NCI-H1417 (cell line): ENCODE data around the gene GABBR2.

ENCODE experiments used
- DNase-seq, 3 experiments: peaks; one replicate each; lab custom pipeline; 2025; lab: John Stamatoyannopoulos, UW

GABBR2 gene

DNA sequence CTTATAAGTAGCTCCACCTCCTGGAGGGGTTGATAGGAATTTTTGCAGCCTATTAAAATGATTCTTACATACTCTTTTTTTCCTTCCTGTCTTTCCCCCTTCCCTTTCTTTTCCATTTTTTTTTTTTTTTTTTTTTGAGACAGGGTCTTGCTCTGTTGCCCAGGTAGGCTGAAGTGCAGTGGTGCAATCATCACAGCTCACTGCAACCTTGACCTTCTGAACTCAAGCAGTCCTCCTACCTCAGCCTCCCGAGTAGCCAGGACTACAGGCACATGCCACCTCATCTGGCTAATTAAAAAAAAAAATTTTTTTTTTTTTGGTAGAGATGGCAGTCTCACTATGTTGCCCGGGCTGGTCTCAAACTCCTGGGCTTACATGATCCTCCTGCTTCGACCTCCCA lies 448.9 kb downstream of the GABBR2 start:
- no peak for DNase-seq

DNA sequence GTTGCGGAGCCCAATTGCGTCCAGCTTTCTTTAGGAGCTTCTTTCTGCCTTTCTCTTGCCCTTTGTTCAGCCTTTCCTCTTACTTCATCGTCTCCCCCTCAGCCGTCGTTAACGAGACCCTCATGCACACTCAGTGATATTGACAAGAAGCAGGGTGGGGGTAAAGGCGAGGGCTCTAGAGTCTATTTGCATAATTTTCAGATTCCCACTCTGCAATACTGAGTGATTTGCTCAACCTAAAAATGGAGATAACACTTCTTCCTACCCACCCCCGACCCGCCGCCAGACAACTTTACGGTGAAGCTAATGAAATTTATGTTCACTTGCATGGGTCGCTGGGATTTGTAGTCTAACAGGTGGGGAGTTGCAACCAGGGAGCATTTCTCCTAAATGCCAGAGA lies 452.0 kb downstream of the GABBR2 start:
- peak; percentile 40 to 72 (median 53) for DNase-seq

DNA sequence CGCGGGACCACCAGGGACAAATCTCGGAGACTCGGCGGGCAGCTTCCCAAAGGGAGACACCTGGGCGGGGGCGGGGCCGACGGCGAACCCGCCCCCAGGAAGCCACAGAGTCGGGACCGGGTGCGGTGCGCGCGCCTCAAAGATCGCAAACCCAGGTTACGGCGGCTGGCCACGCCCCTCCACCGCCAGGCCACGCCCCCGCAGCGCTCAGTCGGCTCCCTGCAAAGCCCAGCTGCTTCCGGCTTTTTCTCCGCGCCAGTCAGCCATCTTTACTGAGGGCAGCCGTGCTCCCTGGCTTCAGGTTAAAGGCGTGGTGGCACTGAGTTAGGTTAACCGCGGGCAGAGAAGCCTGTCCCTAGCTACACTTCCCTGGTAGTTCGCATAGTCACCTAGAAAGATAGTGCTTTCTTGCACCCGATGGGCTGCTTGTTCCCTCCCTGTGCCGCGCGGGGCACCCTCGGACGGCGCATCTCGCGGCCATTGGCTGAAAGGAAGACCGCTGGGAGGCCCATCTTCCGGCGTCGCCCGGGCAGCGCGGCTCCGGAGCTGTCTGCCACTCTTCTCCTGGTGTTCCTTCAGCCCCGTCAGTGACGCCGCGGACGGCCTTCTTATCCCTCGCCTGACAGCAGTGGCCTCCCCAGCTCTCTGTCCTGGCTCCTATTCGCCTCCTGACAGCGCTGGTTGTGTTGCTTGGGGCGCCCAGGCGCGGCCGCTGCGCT lies 453.0 kb downstream of the GABBR2 start, which contains the start of gene TBC1D2:
TSS of gene TBC1D2 (minus strand) at position 72 of the 719 bp plus-strand sequence. CDS start 108 bp downstream, outside the sequence.
- DNase-seq: peak; percentile 90 to 99 (median 99)

DNA sequence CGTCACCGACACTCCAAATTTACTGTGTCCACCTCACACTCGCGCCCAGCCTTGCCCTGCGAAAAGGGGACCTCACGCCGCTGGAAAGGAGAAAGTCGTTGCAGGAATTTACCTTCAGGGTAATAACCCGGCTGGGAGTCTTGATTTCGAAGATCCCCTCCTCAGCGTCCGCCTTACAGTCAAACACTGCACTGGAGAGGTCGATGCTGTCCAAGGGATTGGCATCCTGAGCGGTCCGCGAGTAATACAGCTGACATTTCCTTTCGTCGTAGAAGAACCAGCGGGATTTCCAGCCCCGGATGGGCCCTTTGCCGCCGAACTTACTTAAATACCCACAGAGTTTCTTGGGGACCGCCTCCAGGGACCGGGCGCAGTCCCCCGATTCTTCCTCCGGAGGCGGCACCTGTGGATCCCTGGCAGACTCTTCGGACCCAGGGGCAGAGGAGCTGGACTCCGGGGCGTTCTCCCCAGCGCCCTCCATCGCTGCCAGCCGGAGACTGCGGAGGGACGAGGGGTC lies 453.6 kb downstream of the GABBR2 start:
- no peak for DNase-seq

DNA sequence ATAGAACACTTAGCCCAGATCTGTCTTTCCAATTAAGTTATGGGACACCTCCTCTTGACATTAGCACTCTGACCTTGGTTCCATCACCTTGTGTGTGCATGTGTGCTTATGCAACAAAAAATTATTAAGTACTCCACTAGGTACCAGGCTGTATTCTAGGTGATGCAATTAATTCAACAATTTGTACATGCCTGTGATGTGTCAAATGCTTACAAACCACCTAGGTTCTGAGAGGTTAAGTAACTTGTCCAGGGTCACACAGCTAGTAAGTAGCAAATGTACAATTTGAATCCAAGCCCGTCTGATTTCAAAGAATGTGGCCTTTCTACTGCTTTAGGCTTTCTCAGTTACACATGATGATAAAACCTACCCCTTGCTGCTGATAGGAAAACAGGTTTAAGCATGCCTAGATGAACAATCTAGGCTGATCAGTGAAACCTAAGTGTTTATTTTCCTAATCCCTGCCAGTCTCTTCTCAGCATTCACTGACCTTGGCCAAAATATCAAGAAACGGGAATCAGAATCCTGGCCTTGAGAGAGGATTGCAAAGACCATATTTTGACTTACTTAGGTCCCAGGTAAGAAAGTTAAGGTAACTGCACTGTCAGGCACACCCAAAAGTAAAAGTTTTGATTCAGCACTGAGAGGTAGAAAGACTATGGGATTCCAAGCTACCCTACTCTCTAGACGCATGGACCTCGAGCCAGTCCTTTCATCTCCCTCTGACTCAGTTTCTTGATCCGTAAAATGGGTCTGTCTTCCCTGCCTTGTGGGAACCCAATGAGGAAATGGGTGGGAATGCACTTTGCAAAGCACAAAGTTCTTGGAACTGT lies 454.3 kb downstream of the GABBR2 start:
- no peak for DNase-seq

DNA sequence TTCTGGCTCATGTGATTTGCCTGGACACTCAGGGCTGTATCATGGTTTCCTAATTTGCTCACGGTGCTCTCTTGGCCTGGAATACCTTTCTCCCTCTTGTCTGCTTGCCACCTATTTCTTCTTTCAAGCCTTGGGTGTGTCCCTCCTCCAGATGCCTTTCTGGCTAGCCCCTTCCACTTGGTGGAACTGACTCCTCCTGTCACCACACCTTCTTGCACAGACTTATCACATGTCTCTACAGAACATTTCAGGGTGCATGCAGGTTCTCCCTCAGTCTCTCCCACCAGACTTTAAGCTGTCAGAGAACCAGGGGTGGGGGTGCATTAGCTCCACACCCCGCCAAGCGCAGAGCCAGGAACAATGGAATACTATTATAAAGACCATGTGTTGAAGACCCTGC lies 455.2 kb downstream of the GABBR2 start:
- DNase-seq: no peak

DNA sequence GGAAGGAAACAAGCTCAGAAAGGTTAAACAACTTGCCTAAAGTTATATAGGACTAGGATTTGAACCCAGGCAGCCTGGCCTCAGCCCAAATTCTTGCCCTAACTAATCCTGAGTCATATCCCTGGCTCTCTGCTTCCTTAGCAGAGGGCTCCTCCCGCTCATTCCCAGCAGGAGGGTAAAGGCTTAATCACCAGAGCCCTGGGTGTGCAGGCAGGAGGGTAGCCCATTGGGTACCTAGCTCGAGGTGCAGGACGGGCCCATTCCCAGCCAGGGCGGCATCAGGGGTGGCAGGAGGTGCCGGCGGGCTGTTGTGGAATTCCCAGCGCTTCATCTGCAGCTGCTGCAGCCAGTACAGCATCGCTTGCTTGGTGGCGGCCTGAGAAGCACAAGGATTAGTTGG lies 457.2 kb downstream of the GABBR2 start:
- DNase-seq: no peak

DNA sequence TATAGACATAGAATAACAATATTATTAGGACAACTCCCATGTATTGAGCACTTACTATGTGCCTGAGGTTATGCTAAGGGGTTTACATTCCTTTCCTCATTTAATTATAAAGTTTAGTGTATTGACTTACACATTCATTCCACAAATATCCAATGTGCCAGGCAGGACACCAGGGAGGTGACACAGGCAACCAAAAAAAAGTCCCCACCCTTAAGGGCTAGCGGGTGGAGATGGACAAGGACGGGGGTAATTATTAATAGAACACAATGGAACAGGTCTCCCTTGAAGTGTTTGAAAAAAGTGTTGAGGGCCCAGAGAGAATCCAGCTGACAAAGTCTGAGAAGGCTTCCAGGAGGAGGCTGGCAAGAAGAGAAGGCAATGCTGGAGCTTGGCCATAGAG lies 459.0 kb downstream of the GABBR2 start:
- no peak for DNase-seq

DNA sequence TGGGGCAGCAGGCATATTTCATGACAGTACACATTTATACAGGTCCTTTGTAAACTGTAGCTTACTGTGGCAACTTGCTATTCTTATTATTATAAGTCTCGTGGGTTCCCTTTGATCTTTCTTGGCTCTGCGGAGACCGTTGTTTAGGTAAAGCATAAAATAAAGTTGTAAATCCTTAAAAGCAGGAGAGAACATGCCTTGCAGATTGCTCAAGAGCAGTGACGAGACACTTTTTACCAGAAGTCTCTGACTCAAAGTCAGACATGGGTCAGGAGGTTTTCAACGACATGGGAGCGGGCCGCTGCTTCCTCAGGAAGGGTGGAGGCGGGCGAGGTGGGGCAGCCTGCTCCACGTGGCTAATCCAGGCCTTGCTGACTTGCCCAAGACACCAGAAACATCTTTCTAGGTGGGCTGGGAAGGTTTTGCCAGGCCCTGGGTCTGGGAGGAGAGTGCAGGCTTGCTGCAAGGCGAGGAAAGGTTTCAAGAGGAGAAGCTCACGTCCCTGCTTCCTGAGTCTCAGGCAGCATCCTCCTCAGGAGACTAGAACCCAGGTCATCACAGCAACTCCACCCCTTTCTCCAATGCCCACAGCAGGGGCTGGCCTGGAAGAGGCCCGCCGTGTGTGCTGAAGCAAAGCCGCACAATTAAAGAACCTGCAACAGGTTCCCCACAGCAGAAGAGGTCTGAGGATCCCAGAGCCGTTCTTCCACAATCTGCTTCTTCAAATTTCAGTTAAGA lies 459.8 kb downstream of the GABBR2 start:
- DNase-seq: no peak

DNA sequence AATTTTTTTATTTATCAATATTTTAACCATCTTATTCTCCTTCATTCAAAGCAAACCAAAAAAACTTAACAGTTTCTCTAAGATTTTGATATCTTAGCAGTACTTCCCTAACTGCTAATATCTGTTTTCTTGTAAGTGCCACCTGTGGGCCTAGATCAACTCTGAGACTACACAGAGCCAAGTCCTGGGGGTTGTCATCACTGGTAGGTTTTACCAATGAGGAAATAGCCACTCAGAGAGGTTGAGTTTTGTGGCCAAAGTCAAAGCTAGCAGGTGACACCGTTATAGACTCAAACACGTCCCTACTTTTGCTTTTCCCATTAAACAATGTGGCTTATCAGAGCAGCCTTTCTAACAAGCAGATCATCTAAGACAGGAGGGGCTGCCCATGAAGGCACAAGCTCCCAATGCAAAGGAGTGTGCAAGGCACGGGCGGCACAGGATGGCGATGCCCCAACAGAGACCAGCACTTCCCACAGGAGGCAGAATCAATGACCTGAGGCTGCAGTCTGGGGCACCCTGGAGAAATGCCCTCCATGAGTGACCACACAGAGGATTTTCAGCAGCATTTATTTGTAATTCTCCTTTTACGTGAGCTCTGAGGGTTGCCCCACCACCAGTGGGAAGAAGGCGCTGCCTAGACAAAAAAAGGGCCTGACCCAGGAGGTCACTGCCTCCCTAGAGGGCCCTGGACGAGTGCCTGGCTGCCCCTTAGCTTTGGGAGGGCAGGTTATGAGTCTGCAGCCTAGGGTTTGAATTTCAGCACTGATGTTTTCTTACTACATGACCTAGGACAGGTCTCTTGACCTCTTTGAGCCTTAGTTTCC lies 460.7 kb downstream of the GABBR2 start:
- DNase-seq: no peak

DNA sequence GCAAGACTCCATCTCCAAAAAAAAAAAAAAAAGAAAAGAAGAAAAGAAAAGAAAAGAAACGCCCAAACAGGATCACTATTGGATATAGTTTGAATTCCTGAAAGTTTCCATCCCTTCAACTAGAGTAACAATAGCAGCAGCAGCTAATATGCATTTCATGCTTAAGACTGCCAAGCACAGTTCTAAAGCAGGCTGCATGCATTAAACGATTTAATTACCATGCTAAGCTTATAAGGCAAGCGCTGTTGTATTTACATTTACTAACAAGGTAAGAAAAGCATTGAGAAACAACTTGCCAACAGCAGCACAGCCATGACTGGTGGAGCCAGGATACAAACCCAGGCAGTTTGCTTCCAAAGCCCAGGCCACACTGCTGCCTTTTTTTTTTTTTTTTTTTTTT lies 466.3 kb downstream of the GABBR2 start:
- no peak for DNase-seq

DNA sequence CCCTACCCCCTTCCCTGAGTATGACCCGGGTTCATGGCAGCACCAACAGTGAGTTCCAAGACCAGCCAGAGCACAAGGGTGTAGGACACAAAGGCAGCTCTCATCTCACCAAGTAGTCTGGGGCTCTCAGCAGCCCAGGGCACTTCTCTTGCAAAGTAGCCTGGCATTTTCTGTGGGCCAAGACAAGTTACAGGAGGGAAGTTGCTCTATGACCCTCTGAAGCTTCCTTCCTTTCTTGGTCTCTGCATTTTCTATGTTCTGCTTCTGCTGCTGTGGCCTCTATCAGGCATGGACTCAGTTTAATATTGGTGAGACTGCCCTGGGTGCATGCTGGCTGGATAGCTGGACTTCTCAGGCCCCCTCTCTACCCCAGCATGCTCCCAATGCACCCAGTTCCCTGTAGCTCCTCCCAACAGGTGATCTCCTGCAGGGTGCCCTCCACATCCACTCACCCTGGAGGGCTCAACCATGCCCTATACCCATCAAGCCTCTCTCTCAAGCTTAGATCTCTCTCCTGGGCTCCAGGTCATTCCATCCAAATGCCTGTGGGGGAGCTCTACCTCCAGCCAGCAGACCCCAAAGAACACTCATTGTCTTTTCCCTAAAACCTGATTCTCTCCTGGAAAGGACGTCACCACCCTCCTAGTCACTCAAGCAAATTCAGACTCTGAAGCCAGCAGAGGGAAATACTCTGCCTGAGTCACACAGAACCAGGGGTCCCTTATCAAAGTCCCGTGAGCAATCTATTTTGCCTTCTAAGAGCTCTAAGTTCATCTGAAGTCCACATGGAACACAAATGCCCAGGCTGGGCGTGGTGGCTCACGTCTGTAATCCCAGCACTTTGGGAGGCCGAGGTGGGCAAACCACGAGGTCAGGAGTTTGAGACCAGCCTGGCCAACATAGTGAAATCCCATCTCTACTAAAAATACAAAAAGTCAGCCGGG lies 467.1 kb downstream of the GABBR2 start:
- DNase-seq: no peak

DNA sequence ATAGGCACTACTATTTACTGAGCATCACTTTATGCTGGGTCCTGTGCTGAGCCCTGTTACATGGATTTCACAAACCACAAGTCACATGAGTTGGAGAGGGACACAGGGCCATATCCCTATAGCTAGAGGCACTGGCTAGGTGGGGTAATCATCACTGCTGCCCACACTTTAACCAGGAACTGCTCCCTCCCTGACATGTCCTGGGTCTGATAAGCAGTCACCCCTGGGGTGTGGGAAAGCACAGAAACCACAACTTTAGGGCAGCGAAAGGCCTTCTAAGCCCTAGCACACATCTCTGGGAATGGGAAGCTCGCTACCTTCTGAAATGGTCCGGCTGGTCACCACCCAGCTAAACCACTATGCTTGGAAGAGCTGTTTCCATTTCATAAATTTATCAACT lies 468.3 kb downstream of the GABBR2 start:
- DNase-seq: no peak
